Mesenchymal stem cell (in vitro differentiated cells and primary cell): ENCODE data around the gene C3orf20.

ENCODE experiments used
- DNase-seq: peaks from one replicate; pipeline ENCODE4 v3.0.0-alpha.2; 2013
- H2AFZ ChIP-seq: one replicate; pipeline ENCODE4 v1.6.1; 2013; ENCODE audit warnings: low read depth, mild to moderate bottlenecking, control low read depth, inconsistent platforms, low read length, moderate library complexity
- H2AK5ac ChIP-seq: 2 replicates; pipeline ENCODE4 v1.6.1; 2013; ENCODE audit warnings: low read length, moderate library complexity, mild to moderate bottlenecking, inconsistent platforms; ENCODE audit not compliant: severe bottlenecking
- H2BK120ac ChIP-seq: one replicate; pipeline ENCODE4 v1.6.1; 2013; ENCODE audit warnings: low read depth, mild to moderate bottlenecking, inconsistent platforms, low read length, moderate library complexity
- H2BK12ac ChIP-seq, 2 experiments: one replicate each; pipeline ENCODE4 v1.6.1; 2013; ENCODE audit warnings: inconsistent platforms in 2 of 2, low read length in 2 of 2, mild to moderate bottlenecking in 2 of 2, moderate library complexity in 2 of 2, control low read depth in 1 of 2
- H2BK15ac ChIP-seq: one replicate; pipeline ENCODE4 v1.6.1; 2013; ENCODE audit warnings: mild to moderate bottlenecking, low read depth, inconsistent platforms; ENCODE audit not compliant: poor library complexity, severe bottlenecking
- H2BK5ac ChIP-seq: 2 replicates; pipeline ENCODE4 v1.6.1; 2013; ENCODE audit warnings: low read depth, mild to moderate bottlenecking, low read length, control low read depth, inconsistent platforms; ENCODE audit not compliant: poor library complexity, severe bottlenecking
- H3K14ac ChIP-seq, 2 experiments: one replicate each; pipeline ENCODE4 v1.6.1; 2013; ENCODE audit warnings: inconsistent platforms in 2 of 2, low read length in 2 of 2, control low read depth in 1 of 2, mild to moderate bottlenecking in 1 of 2, moderate library complexity in 1 of 2
- H3K18ac ChIP-seq, 2 experiments: one replicate each; pipeline ENCODE4 v1.6.1; 2013; ENCODE audit warnings: inconsistent platforms in 2 of 2, low read length in 2 of 2, control low read depth in 1 of 2, low read depth in 1 of 2, mild to moderate bottlenecking in 1 of 2
- H3K23ac ChIP-seq, 2 experiments: one replicate each; pipeline ENCODE4 v1.6.1; 2013; ENCODE audit warnings: inconsistent platforms in 2 of 2, low read length in 2 of 2, mild to moderate bottlenecking in 2 of 2, moderate library complexity in 2 of 2, control low read depth in 1 of 2
- H3K27ac ChIP-seq: 2 replicates; pipeline ENCODE4 v1.5.1; 2013; ENCODE audit warnings: mild to moderate bottlenecking, moderate library complexity, low read length, control low read depth, inconsistent platforms; ENCODE audit not compliant: poor library complexity, severe bottlenecking
- H3K27me3 ChIP-seq, 2 experiments: 2 replicates each; pipeline versions ENCODE4 v1.6.1 to v1.7.0; 2013; ENCODE audit warnings: low read length in 2 of 2, mild to moderate bottlenecking in 2 of 2, moderate library complexity in 2 of 2, control low read depth in 1 of 2, inconsistent platforms in 1 of 2; ENCODE audit not compliant: control insufficient read depth in 1 of 2, insufficient read depth in 1 of 2
- H3K36me3 ChIP-seq, 2 experiments: 2 replicates each; pipeline versions ENCODE4 v1.6.1 to v1.7.0; 2013; ENCODE audit warnings: low read length in 2 of 2, control low read depth in 1 of 2, inconsistent platforms in 1 of 2, low read depth in 1 of 2, mild to moderate bottlenecking in 1 of 2; ENCODE audit not compliant: insufficient read depth in 2 of 2, control insufficient read depth in 1 of 2
- H3K4ac ChIP-seq, 2 experiments: one replicate each; pipeline ENCODE4 v1.6.1; 2013; ENCODE audit warnings: inconsistent platforms in 2 of 2, low read length in 2 of 2, mild to moderate bottlenecking in 2 of 2, moderate library complexity in 2 of 2, control low read depth in 1 of 2, low read depth in 1 of 2
- H3K4me1 ChIP-seq: 2 replicates; pipeline ENCODE4 v1.6.1; 2013; ENCODE audit warnings: low read depth, low read length, control low read depth; ENCODE audit not compliant: control insufficient read depth, insufficient read depth
- H3K4me2 ChIP-seq: 2 replicates; pipeline ENCODE4 v1.6.1; 2013; ENCODE audit warnings: low read length, mild to moderate bottlenecking, inconsistent platforms; ENCODE audit not compliant: poor library complexity, severe bottlenecking
- H3K4me3 ChIP-seq, 2 experiments: 2 replicates each; pipeline versions ENCODE4 v1.5.1 to v1.7.0; 2013; ENCODE audit warnings: low read length in 2 of 2, mild to moderate bottlenecking in 2 of 2, control low read depth in 1 of 2, low read depth in 1 of 2; ENCODE audit not compliant: insufficient read depth in 1 of 2
- H3K79me1 ChIP-seq: replicated peaks from 2 replicates; pipeline ENCODE4 v1.6.1; 2013; ENCODE audit warnings: mild to moderate bottlenecking, control low read depth, low read length, inconsistent platforms; ENCODE audit not compliant: poor library complexity, severe bottlenecking
- H3K9ac ChIP-seq: 2 replicates; pipeline ENCODE4 v1.7.0; 2013; ENCODE audit warnings: mild to moderate bottlenecking, low read length, moderate library complexity
- H3K9me3 ChIP-seq: 2 replicates; pipeline ENCODE4 v1.7.0; 2013; ENCODE audit warnings: mild to moderate bottlenecking, low read length; ENCODE audit not compliant: control insufficient read depth
- H4K8ac ChIP-seq: one replicate; pipeline ENCODE4 v1.6.1; 2013; ENCODE audit warnings: inconsistent platforms, mild to moderate bottlenecking, low read length, moderate library complexity
- H4K91ac ChIP-seq: one replicate; pipeline ENCODE4 v1.6.1; 2013; ENCODE audit warnings: mild to moderate bottlenecking, low read length, inconsistent platforms
- WGBS: methylation state at CpG from one replicate; pipeline ENCODE4 v1.1.7; 2013; ENCODE audit warnings: mixed read lengths; 5-methylcytosine and 5-hydroxymethylcytosine counted together

Gene C3orf20

DNA sequence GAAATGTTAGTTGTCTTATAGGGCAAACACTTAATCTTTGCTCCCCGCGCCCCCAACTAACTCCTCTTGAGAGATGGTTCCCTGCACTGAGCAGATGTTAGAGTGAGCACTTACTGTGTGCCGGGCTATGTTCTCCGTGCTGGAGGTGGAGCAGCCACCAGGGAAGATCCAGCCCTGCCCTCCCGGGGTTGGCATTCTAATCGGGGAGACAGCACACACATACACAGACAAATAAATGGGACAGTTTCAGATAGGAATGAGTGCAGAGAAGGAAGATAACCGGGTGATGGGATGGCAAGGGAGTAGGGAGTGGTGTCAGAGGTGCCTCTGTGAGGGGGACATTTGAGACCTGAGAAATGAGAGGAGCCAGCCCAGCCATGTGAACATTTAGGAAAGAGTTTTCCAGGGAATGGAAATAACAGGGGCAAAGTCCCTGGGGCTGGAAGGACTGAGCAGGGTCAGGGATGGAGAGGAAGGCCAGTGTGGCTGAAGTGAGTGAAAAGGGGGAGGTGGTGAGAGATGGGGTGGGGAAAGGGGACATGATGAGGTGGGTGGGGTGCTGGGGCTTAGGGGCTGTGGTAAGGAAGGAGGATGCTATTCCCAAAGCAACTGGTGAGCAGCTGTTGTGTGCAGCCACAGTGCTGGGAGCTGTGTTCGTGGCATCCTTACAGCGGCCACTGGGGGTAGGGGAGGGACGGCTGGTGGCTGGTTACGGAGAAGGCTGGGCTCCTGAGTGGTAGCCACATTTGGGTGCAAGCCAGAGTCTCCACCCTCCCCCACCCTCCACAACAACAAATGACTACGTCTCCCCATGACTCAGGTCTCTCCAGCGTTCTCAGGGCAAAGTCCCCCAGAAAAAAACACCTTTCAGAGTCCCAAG, 128.4 kb downstream of the C3orf20 start:
- no peak overlapping the region for H4K91ac ChIP-seq
- H2BK15ac ChIP-seq, result no peak overlapping the region
- H3K27me3 ChIP-seq, result peaks cover 53 to 69% of the 10 kb centered on the region in 2 experiments
- H4K8ac ChIP-seq, result no peak overlapping the region
- H3K14ac ChIP-seq, result no peak overlapping the region
- H2AK5ac ChIP-seq, result no peak overlapping the region
- no peaks in the 10 kb centered on the region for H3K36me3 ChIP-seq
- H3K4me2 ChIP-seq, result no peak overlapping the region
- DNase-seq, result no peak
- H3K4me3 ChIP-seq, result no peak overlapping the region
- no peaks in the 10 kb centered on the region for H3K79me1 ChIP-seq
- no peaks in the 10 kb centered on the region for H3K9me3 ChIP-seq
- 75% methylated on average over 9 of the region's 13 CpGs for WGBS
- no peak overlapping the region for H2AFZ ChIP-seq
- H3K27ac ChIP-seq, result no peak overlapping the region
- H3K4ac ChIP-seq, result no peak overlapping the region
- no peak overlapping the region for H2BK12ac ChIP-seq
- H3K18ac ChIP-seq, result no peak overlapping the region
- no peak overlapping the region for H2BK5ac ChIP-seq
- H3K23ac ChIP-seq, result no peak overlapping the region
- peaks cover 1% of the 10 kb centered on the region for H3K4me1 ChIP-seq
- peak overlapping the region; percentile 56 for H3K9ac ChIP-seq
- H2BK120ac ChIP-seq, result no peak overlapping the region

DNA sequence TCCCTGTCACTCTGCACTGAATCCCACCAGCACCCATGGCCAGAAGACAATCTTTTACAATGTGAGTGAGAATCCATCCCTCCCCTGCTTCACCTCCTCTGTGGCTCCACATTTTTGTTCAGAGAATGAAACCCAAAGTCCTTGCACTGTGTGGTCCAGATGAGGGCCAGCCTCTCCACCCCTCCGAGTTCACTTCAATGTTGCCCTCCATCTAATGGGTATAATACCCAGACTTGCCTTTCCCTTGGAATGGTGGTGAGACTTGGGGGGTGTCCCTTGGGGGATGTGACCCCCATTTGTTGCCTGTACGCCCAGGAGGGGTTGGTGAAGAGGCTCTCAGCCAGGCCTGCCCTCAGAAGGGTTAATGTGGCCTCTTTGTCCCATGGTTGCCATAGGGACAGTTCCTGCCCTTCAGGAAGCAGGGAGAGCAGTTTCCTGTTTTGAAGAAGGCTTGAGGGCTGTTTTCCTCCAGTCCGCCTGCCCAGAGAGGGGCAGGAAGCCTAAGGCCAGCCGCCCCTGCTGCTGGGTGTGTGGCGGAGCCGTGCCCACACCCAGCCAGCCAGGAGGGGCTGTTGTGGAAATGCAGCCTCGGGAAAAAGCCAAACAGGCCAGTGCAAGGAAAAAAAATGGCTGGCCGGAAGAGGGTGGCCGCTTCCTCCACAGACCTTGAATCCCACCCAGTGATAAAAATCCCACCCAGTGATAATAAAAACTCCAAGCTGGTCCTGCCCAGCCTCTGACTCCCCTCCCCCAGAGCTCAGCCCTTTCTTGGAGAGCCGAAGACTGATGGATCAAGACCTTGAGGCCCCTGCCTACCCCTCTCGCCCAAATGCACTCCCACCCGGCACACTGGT, 129.3 kb downstream of the C3orf20 start:
- Histone ChIP-seq H2BK12ac (no peak overlapping the region), H2BK5ac (no peak overlapping the region), H3K4ac (no peak overlapping the region), H3K4me1 (peaks cover 1% of the 10 kb centered on the region), H3K4me2 (no peak overlapping the region), H3K79me1 (no peaks in the 10 kb centered on the region), H2AK5ac (no peak overlapping the region), H3K4me3 (no peak overlapping the region), H4K8ac (no peak overlapping the region), H4K91ac (no peak overlapping the region), H3K23ac (no peak overlapping the region), H3K14ac (no peak overlapping the region), H3K27me3 (peaks cover 57 to 77% of the 10 kb centered on the region in 2 experiments), H3K9me3 (no peaks in the 10 kb centered on the region), H2BK120ac (no peak overlapping the region), H3K18ac (no peak overlapping the region), H3K27ac (no peak overlapping the region), H3K36me3 (no peaks in the 10 kb centered on the region), H3K9ac (peak overlapping the region; percentile 56), H2AFZ (no peak overlapping the region), H2BK15ac (no peak overlapping the region)
- no peak for DNase-seq
- WGBS, result 53% methylated on average over 12 of the region's 12 CpGs

DNA sequence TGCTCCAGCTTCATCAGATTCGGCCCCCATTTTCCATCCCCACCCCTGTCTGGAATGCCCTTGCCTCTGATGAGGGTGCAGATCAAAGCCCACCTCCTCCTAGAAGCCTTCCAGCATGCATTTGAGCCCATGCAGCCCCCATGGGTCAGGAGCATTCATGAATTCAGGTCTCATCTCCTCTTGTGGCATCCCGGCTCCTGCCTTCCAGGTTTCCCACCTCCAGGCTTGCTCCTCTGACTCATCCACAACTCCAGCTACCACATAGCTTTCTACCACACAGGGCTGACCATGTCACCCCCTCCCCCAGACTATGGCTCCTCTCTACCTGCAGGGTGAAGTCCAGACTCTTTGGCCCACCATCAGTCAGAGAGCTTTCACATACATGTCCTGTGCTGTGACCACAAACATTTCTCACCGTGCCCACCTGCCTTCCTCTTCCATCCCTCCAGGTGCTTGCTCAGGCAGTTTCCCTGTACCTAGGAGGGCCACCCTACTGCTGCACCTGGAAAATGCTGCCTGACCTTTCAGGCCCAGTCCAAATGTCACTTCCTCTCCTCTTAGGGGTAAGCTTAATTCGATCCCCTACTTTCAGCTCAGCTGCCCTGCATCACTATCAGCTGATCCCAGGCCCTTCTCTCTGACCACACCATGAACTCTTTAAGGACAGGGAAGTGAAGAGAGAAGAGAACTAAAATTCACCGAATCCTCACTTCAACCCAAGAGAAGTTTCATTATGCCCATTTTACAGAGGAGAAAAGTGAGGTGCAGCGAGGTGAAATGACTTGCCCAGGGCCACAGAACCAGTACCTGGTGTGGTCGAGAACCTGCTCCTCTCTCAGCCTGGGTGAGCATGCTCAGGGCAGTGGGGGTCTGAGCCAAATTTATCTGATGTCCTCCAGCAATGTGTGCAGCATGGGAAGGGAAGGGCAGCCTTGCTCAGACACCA, 130.2 kb downstream of the C3orf20 start:
- H2AK5ac ChIP-seq, result no peak overlapping the region
- H3K4ac ChIP-seq, result no peak overlapping the region
- H3K79me1 ChIP-seq, result no peaks in the 10 kb centered on the region
- peaks cover 66 to 86% of the 10 kb centered on the region in 2 experiments for H3K27me3 ChIP-seq
- no peak overlapping the region for H3K18ac ChIP-seq
- no peak overlapping the region for H4K91ac ChIP-seq
- no peak for DNase-seq
- H3K27ac ChIP-seq, result no peak overlapping the region
- H3K4me3 ChIP-seq, result no peak overlapping the region
- H2AFZ ChIP-seq, result no peak overlapping the region
- no peak overlapping the region for H2BK12ac ChIP-seq
- 77% methylated on average over 4 of the region's 7 CpGs for WGBS
- no peak overlapping the region for H2BK5ac ChIP-seq
- H4K8ac ChIP-seq, result no peak overlapping the region
- H2BK15ac ChIP-seq, result no peak overlapping the region
- H3K23ac ChIP-seq, result peak overlapping the region in 1 of 2 experiments; percentile 16
- H3K9ac ChIP-seq, result no peak overlapping the region
- no peaks in the 10 kb centered on the region for H3K9me3 ChIP-seq
- peaks cover 1% of the 10 kb centered on the region for H3K4me1 ChIP-seq
- no peak overlapping the region for H3K4me2 ChIP-seq
- no peak overlapping the region for H3K14ac ChIP-seq
- no peak overlapping the region for H2BK120ac ChIP-seq
- no peaks in the 10 kb centered on the region for H3K36me3 ChIP-seq
